GM19467 (cell line): ENCODE results near the gene BTG2.

Source experiments
- ATAC-seq: cut with Tn5 transposase; IDR thresholded peaks from one replicate; pipeline ENCODE4 v1.9.1; 2021; ENCODE audit warnings: mild to moderate bottlenecking, moderate library complexity; ENCODE audit not compliant: unreplicated experiment

BTG2 gene

GRCh38 chr1:203338335-203339036 lies 33.2 kb downstream of the BTG2 start:
- ATAC-seq: no peak

- ATAC-seq: no peak
Observed at GRCh38 chr1:203340112-203340790, 34.9 kb downstream of the BTG2 start.

GRCh38 chr1:203342192-203342940 lies 37.0 kb downstream of the BTG2 start:
- no peak for ATAC-seq

GRCh38 chr1:203343956-203344754 lies 38.8 kb downstream of the BTG2 start:
- no peak for ATAC-seq

GRCh38 chr1:203346060-203346768 lies 40.9 kb downstream of the BTG2 start:
- no peak for ATAC-seq

GRCh38 chr1:203346769-203347102 lies 41.4 kb downstream of the BTG2 start:
- ATAC-seq: no peak

GRCh38 chr1:203349166-203349565 lies 43.8 kb downstream of the BTG2 start:
- no peak for ATAC-seq

- no peak for ATAC-seq
Observed at GRCh38 chr1:203349773-203350524, 44.6 kb downstream of the BTG2 start.

- ATAC-seq: no peak
Observed at GRCh38 chr1:203351037-203351625, 45.8 kb downstream of the BTG2 start, which contains the start of gene FMOD. TSS of gene FMOD (minus strand) at chr1:203351122. CDS start at chr1:203348270, 2,852 bp downstream.

GRCh38 chr1:203353486-203353885 lies 48.2 kb downstream of the BTG2 start:
- no peak for ATAC-seq

GRCh38 chr1:203354246-203354645 lies 48.9 kb downstream of the BTG2 start:
- no peak for ATAC-seq

- ATAC-seq: no peak
Observed at GRCh38 chr1:203359010-203359571, 53.8 kb downstream of the BTG2 start.
